HepG2 (cell line): ENCODE measurements around the gene STX10. TPM values are rescaled to one million over a fixed set of nuclear protein-coding genes. Genes with fewer than 3 reads are reported as not detected.

ENCODE experiments used
- AKNA ChIP-seq: sonication (generic); formaldehyde crosslinking; IDR thresholded peaks from 2 replicates; pipeline ENCODE4 v1.4.0; 2020; ENCODE audit warnings: missing genetic modification reagents, borderline replicate concordance
- ARNT ChIP-seq: fragments of 450-650 bp; IDR thresholded peaks from 2 replicates; pipeline ENCODE4 v1.6.1; 2017
- ATM ChIP-seq: fragments of 450-650 bp; IDR thresholded peaks from 2 replicates; pipeline ENCODE4 v1.7.1; 2017; ENCODE audit warnings: mild to moderate bottlenecking, borderline replicate concordance
- E2F5 ChIP-seq: sonication (generic); formaldehyde crosslinking; conservative IDR thresholded peaks from 2 replicates; pipeline ENCODE4 v1.4.0; 2020; ENCODE audit warnings: missing genetic modification reagents
- EZH2 ChIP-seq: conservative IDR thresholded peaks from 2 replicates; pipeline ENCODE4 v1.6.1; 2012; ENCODE audit warnings: mild to moderate bottlenecking, low read depth, low read length, moderate library complexity
- GFI1 ChIP-seq: sonication (generic); formaldehyde crosslinking; IDR thresholded peaks from 2 replicates; pipeline ENCODE4 v1.5.0; 2020; ENCODE audit warnings: missing genetic modification reagents, mild to moderate bottlenecking, borderline replicate concordance
- MEIS1 ChIP-seq: sonication (generic); formaldehyde crosslinking; IDR thresholded peaks from 2 replicates; pipeline ENCODE4 v1.9.0; 2021; ENCODE audit warnings: mild to moderate bottlenecking, missing genetic modification reagents, moderate library complexity, borderline replicate concordance
- SMAD3 ChIP-seq: sonication (generic); formaldehyde crosslinking; IDR thresholded peaks from 2 replicates; pipeline ENCODE4 v1.4.0; 2020; ENCODE audit warnings: missing genetic modification reagents
- SNRNP70 ChIP-seq: fragments of 200-400 bp; formaldehyde crosslinking; IDR thresholded peaks from 2 replicates; pipeline ENCODE4 v1.6.1; 2017; ENCODE audit warnings: mild to moderate bottlenecking, low read depth, low read length, moderate library complexity
- TEF ChIP-seq: sonication (generic); formaldehyde crosslinking; IDR thresholded peaks from 2 replicates; pipeline ENCODE4 v1.5.0; 2020; ENCODE audit warnings: missing genetic modification reagents
- ZFP90 ChIP-seq: sonication (generic); formaldehyde crosslinking; IDR thresholded peaks from 2 replicates; pipeline ENCODE4 v1.8.0; 2022; ENCODE audit warnings: missing genetic modification reagents, mild to moderate bottlenecking, inconsistent platforms, borderline replicate concordance
- ZFYVE20 ChIP-seq: sonication (generic); formaldehyde crosslinking; IDR thresholded peaks from 2 replicates; pipeline ENCODE4 v1.8.0; 2023; ENCODE audit warnings: low read depth, mild to moderate bottlenecking, moderate library complexity, missing genetic modification reagents, borderline replicate concordance
- ZNF121 ChIP-seq: sonication (generic); formaldehyde crosslinking; IDR thresholded peaks from 2 replicates; pipeline ENCODE4 v1.5.0; 2020; ENCODE audit warnings: mild to moderate bottlenecking, missing genetic modification reagents
- ZNF20 ChIP-seq: sonication (generic); formaldehyde crosslinking; IDR thresholded peaks from 2 replicates; pipeline ENCODE4 v1.4.0; 2020; ENCODE audit warnings: mild to moderate bottlenecking, moderate library complexity, missing genetic modification reagents
- ZNF24 ChIP-seq: fragments of 450-650 bp; IDR thresholded peaks from 2 replicates; pipeline ENCODE4 v1.6.1; 2017; ENCODE audit warnings: antibody characterized with exemption, mild to moderate bottlenecking
- ZNF670 ChIP-seq: sonication (generic); formaldehyde crosslinking; IDR thresholded peaks from 2 replicates; pipeline ENCODE4 v1.8.0; 2022; ENCODE audit warnings: mild to moderate bottlenecking, missing genetic modification reagents, borderline replicate concordance
- ZSCAN30 ChIP-seq: sonication (generic); formaldehyde crosslinking; IDR thresholded peaks from 2 replicates; pipeline ENCODE4 v1.5.0; 2020; ENCODE audit warnings: mild to moderate bottlenecking, missing genetic modification reagents
- polyA plus RNA-seq, 8 experiments: library from polyadenylated mRNA; depleted of rRNA in 3 of 8; stranded (reverse) in 7 of 8; unstranded in 1 of 8; fragments of >200 nt; fragmentation: Illumina TruSeq in 4 of 8; extraction: Trizol in 4 of 8; gene quantifications; 2 replicates each; pipeline versions ENCODE4 v1.2.1 to v1.2.3, GENCODE V29; 2011 to 2016; ENCODE audit warnings: low read depth in 4 of 8, missing spikeins in 1 of 8, mixed read lengths in 1 of 8; ENCODE audit not compliant: insufficient read depth in 1 of 8
- total RNA-seq, 5 experiments: library from RNA; depleted of rRNA; stranded (reverse); fragments of >200 nt; fragmentation: Illumina TruSeq; extraction: Trizol; gene quantifications; 2 replicates each; pipeline ENCODE4 v1.2.3, GENCODE V29; 2016; ENCODE audit warnings: low read depth in 1 of 5
- TF ChIP-seq, protein P1 (sequence below): sonication (generic); formaldehyde crosslinking; IDR thresholded peaks from 2 replicates; pipeline ENCODE4 v1.8.1; 2022; ENCODE audit warnings: mild to moderate bottlenecking, missing genetic modification reagents
- TF ChIP-seq, protein P2 (sequence below): IDR thresholded peaks from 2 replicates; pipeline ENCODE4 v1.6.1; 2016; ENCODE audit warnings: mild to moderate bottlenecking

Gene STX10
- total and polyA plus RNA-seq, 2 of the 13 experiments (the other 11 are each of a cell fraction or from before 2014, with no cell fraction given), result 47.9 to 66.4 TPM

DNA sequence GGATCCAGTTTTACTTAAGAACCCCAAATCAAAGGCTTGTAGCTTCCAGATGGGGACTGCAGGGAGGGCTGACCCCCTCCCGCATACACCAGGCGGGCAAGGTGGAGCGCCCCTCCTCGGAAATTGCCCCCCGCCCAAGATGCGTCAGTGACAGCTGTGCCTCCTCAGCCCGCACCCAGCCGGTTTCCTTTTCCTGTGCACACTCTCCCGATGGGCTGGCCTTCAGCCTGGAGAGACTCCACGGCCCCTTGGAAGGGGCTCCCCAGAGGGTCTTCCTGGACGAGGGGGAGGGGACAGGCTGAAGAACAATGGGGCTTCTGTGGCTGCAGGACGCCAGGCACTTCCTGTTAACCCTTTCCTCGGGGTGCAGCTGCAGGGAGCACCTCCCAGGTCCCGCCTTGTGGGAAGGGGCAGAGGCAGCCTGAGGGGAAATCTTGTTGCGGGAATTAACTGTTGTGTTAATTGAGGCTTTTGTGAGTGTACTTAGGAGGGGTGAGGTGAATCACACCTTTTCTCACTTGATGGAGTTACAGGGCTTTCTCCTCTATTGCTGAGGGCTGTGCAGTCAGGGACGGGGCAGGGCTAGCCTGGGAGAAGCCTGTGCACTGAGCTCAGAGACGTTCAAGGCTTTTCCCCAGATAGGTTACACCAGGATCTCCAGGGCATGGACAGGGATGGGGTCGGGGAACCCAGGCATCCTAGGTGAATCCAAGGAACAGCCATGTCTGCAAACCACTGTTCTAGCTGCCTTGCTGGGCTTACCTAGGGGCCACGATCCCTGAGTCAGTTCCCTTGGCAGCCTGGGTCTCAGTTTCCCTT is 14.4 kb upstream of the STX10 start (continued):
- no peak for TF ChIP-seq ATM
- no peak for TF ChIP-seq SNRNP70
- TF ChIP-seq, protein P1, sequence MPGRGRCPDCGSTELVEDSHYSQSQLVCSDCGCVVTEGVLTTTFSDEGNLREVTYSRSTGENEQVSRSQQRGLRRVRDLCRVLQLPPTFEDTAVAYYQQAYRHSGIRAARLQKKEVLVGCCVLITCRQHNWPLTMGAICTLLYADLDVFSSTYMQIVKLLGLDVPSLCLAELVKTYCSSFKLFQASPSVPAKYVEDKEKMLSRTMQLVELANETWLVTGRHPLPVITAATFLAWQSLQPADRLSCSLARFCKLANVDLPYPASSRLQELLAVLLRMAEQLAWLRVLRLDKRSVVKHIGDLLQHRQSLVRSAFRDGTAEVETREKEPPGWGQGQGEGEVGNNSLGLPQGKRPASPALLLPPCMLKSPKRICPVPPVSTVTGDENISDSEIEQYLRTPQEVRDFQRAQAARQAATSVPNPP, result no peak
- no peak for TF ChIP-seq ARNT
- TF ChIP-seq, protein P2, sequence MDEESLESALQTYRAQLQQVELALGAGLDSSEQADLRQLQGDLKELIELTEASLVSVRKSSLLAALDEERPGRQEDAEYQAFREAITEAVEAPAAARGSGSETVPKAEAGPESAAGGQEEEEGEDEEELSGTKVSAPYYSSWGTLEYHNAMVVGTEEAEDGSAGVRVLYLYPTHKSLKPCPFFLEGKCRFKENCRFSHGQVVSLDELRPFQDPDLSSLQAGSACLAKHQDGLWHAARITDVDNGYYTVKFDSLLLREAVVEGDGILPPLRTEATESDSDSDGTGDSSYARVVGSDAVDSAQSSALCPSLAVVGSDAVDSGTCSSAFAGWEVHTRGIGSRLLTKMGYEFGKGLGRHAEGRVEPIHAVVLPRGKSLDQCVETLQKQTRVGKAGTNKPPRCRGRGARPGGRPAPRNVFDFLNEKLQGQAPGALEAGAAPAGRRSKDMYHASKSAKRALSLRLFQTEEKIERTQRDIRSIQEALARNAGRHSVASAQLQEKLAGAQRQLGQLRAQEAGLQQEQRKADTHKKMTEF (CRISPR knock-in tag), result peak; percentile 83
- TF ChIP-seq TEF, result no peak
- no peak for TF ChIP-seq GFI1 (CRISPR knock-in tag)
- no peak for TF ChIP-seq EZH2
- 0 out of 2 replicates have a peak, but pooled peaks have one; percentile 42 for TF ChIP-seq MEIS1 (CRISPR knock-in tag)
- TF ChIP-seq ZNF121 (CRISPR knock-in tag), result peak; percentile 41; the same call in 1 of the 2 replicates
- peak; percentile 93 for TF ChIP-seq SMAD3
- 0 out of 2 replicates have a peak, but pooled peaks have one; percentile 30 for TF ChIP-seq ZNF24
- TF ChIP-seq AKNA (CRISPR knock-in tag), result no peak
- TF ChIP-seq ZSCAN30 (CRISPR knock-in tag), result peak; percentile 62; the same call in 1 of the 2 replicates
- no peak for TF ChIP-seq E2F5
- no peak for TF ChIP-seq ZNF20
- peak; percentile 68; the same call in 1 of the 2 replicates for TF ChIP-seq ZFP90 (CRISPR knock-in tag)
- TF ChIP-seq ZFYVE20 (CRISPR knock-in tag), result no peak
- no peak for TF ChIP-seq ZNF670 (CRISPR knock-in tag)
